Adrenal gland (tissue), 5 donors: ENCODE results near the gene GALNT18.

Experiments used
- CTCF ChIP-seq, 6 experiments: fragments of 450-650 bp in 4 of 6; fragments of 200-600 bp in 2 of 6; sonication (generic) in 1 of 6; IDR thresholded peaks; 1 replicate in 5 of 6; 2 replicates in 1 of 6; pipeline versions ENCODE4 v1.5.1 to v1.8.0; 2016 to 2021; ENCODE audit warnings: antibody characterized with exemption in 6 of 6, mild to moderate bottlenecking in 2 of 6, moderate library complexity in 1 of 6
- POLR2A ChIP-seq, 2 donors: fragments of 450-650 bp; IDR thresholded peaks; one replicate each; pipeline ENCODE4 v1.6.1; 2017; ENCODE audit warnings: antibody characterized with exemption in 2 of 2, mild to moderate bottlenecking in 2 of 2, moderate library complexity in 1 of 2
- donor health status: DM: no; HTN: no; CAD: no.

- TF ChIP-seq CTCF (IDR thresholded peaks at IDR 0.05) (no peak), POLR2A (IDR thresholded peaks at IDR 0.05) (no peak)
Measured at GRCh38 chr11:11499300-11499699, 122.5 kb downstream of the GALNT18 start.
